Measurements from ENCODE around the gene DPM2. TPM values are rescaled to one million over a fixed set of nuclear protein-coding genes. Genes with fewer than 3 reads are reported as not detected.
A peak's percentile ranks its signal among the peaks of the same experiment; 100 is the strongest.

Gene DPM2
- total RNA-seq, 1 experiment from 2014 or later, result 56.1 TPM

GRCh38 chr9:127980706-127981558 is 43.3 kb upstream of the DPM2 start, which contains the start of gene EEIG1 (continued):
- TF ChIP-seq ZNF138 (CRISPR knock-in tag; conservative IDR thresholded peaks at IDR 0.05) (no peak), TEAD1 (CRISPR knock-in tag; IDR thresholded peaks at IDR 0.05) (no peak), IRF2 (CRISPR knock-in tag; IDR thresholded peaks at IDR 0.05; ENCODE audit: borderline replicate concordance, low read depth) (no peak), ZNF396 (CRISPR knock-in tag; IDR thresholded peaks at IDR 0.05; ENCODE audit: borderline replicate concordance) (no peak), GABPB1 (CRISPR knock-in tag; IDR thresholded peaks at IDR 0.05) (0 out of 2 replicates have a peak, but pooled peaks have one; percentile 35)

GRCh38 chr9:127980060-127980705 is 42.5 kb upstream of the DPM2 start:
- Mint-ChIP-seq H3K27ac (no peak overlapping the region), H3K9me3 (no peaks in the 10 kb centered on the region), H3K4me1 (peaks cover 59% of the 10 kb centered on the region), H3K36me3 (no peaks in the 10 kb centered on the region), H3K27me3 (ENCODE audit: low read depth) (no peaks in the 10 kb centered on the region), H3K4me3 (peak overlapping the region; percentile 95)
- TF ChIP-seq TEAD4 (CRISPR knock-in tag; IDR thresholded peaks at IDR 0.05) (peak; percentile 35; the same call in 1 of the 2 replicates), NR1H2 (CRISPR knock-in tag; IDR thresholded peaks at IDR 0.05) (no peak), ARID4B (CRISPR knock-in tag; IDR thresholded peaks at IDR 0.05; ENCODE audit: borderline replicate concordance) (peak; percentile 82; the same call in 1 of the 2 replicates), TCF7 (CRISPR knock-in tag; IDR thresholded peaks at IDR 0.05; ENCODE audit: low read depth) (no peak), FOXK1 (CRISPR knock-in tag; IDR thresholded peaks at IDR 0.05) (0 out of 2 replicates have a peak, but pooled peaks have one; percentile 52), MYBL2 (CRISPR knock-in tag; IDR thresholded peaks at IDR 0.05) (no peak), TEAD1 (CRISPR knock-in tag; IDR thresholded peaks at IDR 0.05) (peak; percentile 73; the same call in 1 of the 2 replicates), E2F5 (CRISPR knock-in tag; IDR thresholded peaks at IDR 0.05) (0 out of 2 replicates have a peak, but pooled peaks have one; percentile 19), HMGXB4 (CRISPR knock-in tag; IDR thresholded peaks at IDR 0.05) (0 out of 2 replicates have a peak, but pooled peaks have one; percentile 5)
- peak; percentile 63 for DNase-seq (ENCODE audit: low spot score)
- ATAC-seq, result peak; percentile 4
- POLR2A ChIA-PET, result interaction anchor here (0.6 to 1.4 kb wide), 3 partner anchors 31 to 48 kb away, joined by 3 to 7 read pairs (median 4); no protein-coding TSS in a partner anchor
- CTCF ChIA-PET, result interaction anchor here (0.6 to 14.8 kb wide), 8 partner anchors 12 to 1425 kb away, joined by 3 to 156 read pairs (median 8); no protein-coding TSS in a partner anchor
